ENCODE results near the gene HDAC5.
"Not testable (repeated sequence)": the region's sequence is repeated elsewhere in the genome, so short reads cannot be mapped to it uniquely, and the experiment has no call there.

The HDAC5 gene

GRCh38 chr17:44123356-44124117, at the start of gene HDAC5:
HDAC5 (minus strand) TSS chr17:44123641; CDS start chr17:44117515, 6,126 bp downstream.
- DNase-seq (ENCODE audit: low read depth): peak; percentile 94

DNA sequence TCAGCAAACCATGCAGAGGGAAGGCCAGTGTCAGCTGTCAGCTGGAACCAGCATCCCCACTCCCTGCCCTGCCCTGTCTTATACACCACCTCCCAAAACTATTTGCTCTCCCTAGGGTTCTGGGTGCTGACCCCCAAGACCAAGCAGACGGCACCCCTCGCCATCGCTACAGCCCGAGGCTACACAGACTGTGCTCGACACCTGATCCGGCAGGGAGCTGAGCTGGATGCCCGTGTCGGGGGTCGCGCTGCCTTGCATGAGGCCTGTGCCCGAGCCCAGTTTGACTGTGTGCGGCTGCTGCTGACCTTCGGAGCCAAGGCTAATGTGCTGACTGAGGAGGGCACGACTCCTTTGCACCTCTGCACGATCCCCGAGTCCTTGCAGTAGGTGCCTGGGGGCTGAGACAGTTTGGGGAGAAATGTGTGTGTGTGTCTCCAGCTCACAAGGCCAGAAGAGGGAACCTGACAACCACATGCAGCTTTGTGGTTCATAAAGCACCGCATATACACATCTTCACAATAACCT, 48.6 kb upstream of the HDAC5 start:
- no peak for DNase-seq (ENCODE audit: low read depth)

DNA sequence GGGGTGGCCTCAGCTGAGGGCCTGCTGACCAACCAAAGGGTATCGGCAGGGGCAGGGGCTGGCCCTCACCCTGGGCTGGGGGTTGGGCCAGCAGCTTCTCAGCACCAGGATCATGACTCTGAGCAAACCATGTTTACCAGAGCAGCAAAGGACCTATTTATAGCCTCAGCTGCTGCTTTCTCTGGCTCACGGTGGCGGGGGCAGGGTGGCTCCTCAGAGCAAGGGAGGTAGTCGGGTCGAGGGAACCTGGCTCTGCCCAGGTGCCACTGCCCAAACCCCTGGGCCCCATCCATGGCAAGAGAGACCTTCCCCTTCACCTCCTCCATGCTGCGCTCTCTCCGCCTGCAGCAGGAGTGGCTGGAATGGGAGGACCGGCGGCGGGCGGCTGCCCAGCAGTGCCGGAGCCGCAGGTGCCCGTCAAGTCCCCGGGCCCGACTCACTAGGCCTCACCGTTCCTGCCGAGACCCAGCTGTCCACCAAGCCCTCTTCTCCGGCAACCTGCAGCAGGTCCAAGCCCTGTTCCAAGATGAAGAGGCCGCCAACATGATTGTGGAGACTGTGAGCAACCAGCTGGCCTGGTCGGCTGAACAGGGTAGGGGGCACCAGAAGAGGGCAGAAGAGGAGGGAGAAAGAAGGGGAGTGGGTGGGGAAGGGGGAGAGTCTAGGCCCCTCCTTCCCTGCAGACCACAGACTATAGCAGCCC, 47.2 kb upstream of the HDAC5 start, which contains the start of gene ASB16:
Gene ASB16 (plus strand): TSS at position 206 of the 703 bp plus-strand sequence. CDS start 86 bp downstream, at position 292.
- DNase-seq (ENCODE audit: low read depth): no peak

DNA sequence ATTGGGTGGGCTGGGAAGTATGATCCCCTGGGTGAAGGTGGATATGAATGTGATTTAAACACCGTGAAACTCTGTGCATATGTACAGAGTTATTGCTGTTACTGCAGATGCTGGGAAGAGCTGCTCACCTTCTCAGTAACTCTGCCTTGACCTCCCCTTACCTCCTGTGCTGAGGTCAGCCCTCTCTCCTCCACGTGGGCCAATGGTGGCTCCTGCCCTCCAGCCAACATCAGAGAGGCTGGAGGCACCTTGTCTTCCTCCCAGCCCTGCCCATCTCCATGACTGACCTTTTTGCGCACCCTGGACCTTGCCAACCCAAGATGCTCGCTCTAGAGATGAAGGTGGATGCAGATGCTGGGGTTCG, 46.7 kb upstream of the HDAC5 start:
- no peak for DNase-seq (ENCODE audit: low read depth)

GRCh38 chr17:44167181-44167861, 43.9 kb upstream of the HDAC5 start:
- DNase-seq (ENCODE audit: low read depth): no peak

GRCh38 chr17:44164476-44164875, 41.0 kb upstream of the HDAC5 start:
- no peak for DNase-seq (ENCODE audit: low read depth)

DNA sequence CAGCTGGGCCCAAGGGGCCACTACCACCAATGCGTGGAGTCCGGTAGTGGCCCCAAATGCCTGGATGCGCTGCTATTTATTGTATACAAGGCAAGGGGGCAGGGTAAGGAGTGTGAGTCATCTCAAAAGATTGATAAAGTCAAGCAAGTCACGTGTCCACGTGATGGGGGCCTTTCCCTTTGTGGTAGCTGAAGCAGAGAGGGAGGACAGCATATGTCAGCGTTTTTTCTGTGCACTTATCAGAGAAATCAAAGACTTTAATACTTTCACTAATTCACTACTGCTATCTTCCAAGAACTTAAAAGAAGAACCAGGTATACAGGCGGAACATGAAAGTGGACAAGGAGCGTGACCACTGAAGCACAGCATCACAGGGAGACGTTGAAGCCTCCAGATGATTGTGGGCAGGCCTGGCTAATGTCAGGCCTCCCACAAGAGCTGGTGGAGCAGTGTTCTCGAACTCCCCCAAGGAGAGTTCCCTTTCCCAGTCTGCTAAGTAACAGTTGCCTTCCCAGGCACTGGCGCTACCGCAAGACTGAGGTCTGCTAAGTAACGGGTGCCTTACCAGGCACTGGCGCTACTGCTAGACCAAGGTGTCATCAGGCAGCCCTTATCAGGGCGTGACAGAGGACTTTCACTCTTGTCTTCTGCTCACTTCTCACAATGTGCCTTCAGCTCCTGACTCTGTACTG, 36.2 kb upstream of the HDAC5 start:
- DNase-seq (ENCODE audit: low read depth): no peak

- no peak for DNase-seq (ENCODE audit: low read depth)
Measured at GRCh38 chr17:44155488-44155887, 32.0 kb upstream of the HDAC5 start.

GRCh38 chr17:44152875-44153274, 29.4 kb upstream of the HDAC5 start:
- DNase-seq (ENCODE audit: low read depth): no peak

DNA sequence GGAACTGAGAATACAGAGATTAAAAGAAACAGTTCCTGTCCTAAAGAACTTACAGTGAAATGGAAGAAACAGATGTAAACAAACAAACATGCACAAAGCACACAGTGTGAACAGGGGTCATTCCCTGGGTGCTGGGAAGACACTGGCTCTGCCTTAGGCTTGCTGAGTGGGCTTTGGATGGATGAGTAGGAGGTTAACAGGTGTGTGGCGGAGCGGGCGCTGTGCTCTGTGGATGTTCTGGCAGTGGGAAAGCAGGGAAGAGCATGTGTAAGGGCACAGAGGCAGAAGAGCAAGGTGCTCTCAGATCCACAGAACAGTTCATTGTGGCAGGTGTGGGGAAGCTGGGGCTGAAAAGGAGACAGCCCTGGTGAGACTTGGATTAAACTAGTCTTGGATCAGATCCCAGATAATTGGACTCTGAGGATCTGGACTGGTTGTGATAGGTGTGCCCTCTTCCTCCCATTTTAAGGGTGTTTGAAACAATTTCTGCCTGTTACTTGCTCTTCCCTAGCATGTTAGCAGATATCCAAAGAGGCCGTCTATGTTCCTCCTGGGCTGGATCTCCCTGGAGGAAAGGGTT, 26.4 kb upstream of the HDAC5 start:
- DNase-seq (ENCODE audit: low read depth): no peak

DNA sequence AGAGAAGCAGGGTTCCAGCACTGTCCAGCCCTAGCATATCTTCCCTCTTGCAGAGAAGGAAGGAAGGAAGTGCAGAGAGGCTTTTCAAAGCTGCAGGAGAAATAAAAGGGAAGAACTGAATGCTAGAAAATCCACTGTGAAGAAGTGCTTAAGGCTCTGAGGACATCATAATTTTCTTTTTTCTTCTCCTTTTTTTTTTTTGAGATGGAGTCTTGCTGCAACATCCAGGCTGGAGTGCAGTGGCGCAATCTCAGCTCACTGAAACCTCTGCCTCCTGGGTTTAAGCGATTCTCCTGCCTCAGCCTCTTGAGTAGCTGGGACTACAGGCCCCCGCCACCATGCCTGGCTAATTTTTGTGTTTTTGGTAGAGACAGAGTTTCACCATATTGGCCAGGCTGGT, 25.6 kb upstream of the HDAC5 start:
- not testable (repeated sequence) for DNase-seq (ENCODE audit: low read depth)

DNA sequence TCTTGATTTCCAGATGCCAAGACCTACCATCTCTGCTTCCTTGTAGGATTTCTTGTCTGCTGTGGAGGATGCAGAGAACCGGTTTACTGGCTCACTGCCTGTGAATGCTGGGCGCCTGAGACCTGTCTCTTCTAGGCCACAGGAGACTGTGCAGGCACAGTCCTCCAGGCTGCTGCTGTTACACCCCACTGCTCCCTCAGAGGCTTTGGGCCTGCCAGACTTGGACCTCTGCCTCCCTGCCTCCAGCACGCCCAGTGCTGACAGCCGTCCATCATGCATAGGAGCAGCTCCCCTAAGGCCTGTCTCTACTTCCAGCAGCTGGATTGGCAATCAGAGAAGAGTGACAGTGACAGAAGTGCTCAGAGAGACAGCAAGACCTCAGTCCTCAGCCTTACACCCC, 24.4 kb upstream of the HDAC5 start:
- DNase-seq (ENCODE audit: low read depth): no peak

DNA sequence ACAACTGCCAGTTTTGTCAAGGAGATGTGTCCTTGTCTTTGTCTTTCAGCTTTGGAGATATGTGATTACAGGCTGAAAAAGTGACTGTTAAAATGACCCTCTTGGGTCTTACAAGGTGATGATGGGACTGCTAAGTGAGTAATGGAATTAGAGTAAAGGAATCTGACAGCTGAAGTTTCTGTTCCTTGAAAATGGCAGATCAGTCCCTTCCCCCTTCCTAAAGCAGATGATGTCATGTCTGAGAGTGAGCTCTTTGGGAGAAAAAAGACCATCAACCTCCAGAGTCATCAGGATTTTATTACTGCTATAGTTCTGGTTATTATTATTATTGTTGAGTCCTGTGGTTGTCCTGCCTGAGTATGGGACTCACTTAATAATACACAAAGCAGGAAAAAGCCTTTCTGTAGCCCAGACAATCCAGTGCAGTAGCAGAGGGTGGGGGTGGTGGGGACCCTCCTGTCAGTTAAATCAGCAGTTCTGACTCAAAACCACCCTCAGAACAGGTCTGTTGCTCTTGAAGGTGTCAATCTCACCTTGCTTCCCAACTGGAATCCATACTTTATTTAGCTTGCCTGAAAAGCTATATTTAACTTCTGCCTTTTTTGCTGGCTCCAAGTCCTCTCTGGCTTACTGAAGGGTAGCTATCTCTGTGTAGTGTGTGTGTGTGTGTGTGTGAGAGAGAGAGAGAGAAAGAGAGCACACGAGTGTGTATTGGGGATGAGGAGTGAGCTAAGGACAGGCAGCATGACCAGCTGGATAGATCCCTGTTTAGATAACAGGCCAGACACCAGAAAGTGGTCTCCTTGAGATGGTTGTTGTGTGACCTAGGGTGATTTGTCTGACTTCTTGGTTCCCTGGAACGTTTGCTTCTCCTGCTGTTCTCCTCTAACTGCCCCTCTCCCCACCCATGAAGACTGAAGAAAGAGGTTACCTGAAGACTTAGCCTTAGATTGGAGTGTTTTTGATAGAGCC, 23.2 kb upstream of the HDAC5 start:
- DNase-seq (ENCODE audit: low read depth): no peak

GRCh38 chr17:44144966-44145739, 21.7 kb upstream of the HDAC5 start:
- no peak for DNase-seq (ENCODE audit: low read depth)

GRCh38 chr17:44143921-44144320, 20.5 kb upstream of the HDAC5 start:
- not testable (repeated sequence) for DNase-seq (ENCODE audit: low read depth)

DNA sequence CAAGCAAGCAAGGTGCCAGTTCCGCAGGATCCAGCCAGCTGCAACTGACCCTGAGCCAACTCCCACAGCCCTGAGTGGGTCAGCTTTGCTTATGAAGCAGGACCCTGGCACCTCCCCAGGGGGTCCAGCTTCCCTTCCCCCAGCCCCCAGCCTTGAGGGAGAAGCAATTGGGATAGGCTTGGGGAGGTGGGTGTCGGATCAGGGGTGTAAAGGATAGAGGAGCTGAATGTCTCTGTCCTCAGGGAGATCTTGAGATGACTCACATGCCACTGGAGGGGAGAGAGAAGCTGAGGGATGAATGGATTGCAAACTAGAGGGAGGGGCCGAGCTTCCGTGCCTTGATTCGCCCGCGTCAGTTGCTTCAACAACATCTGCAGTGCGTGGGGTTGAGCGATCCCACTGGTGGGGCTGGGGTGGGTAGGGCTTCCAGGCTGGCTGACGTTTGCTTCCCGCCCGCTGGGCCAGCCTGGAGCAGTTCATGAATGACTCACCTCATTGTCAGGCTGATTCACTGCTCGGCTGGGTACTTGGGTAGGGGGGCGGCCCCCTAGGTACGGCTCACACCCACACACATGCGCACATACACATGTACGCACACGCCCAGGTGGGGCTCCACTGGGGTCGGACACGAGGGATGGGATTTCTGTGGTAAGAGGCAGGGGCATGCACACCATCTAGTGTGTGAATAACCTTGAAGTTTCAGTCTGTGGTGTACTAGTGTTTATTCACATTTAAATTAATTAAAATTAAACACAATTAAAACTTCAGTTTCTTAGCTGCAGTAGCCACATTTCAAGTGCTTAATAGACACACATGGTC, 14.7 kb upstream of the HDAC5 start:
- DNase-seq (ENCODE audit: low read depth): peak; percentile 49

DNA sequence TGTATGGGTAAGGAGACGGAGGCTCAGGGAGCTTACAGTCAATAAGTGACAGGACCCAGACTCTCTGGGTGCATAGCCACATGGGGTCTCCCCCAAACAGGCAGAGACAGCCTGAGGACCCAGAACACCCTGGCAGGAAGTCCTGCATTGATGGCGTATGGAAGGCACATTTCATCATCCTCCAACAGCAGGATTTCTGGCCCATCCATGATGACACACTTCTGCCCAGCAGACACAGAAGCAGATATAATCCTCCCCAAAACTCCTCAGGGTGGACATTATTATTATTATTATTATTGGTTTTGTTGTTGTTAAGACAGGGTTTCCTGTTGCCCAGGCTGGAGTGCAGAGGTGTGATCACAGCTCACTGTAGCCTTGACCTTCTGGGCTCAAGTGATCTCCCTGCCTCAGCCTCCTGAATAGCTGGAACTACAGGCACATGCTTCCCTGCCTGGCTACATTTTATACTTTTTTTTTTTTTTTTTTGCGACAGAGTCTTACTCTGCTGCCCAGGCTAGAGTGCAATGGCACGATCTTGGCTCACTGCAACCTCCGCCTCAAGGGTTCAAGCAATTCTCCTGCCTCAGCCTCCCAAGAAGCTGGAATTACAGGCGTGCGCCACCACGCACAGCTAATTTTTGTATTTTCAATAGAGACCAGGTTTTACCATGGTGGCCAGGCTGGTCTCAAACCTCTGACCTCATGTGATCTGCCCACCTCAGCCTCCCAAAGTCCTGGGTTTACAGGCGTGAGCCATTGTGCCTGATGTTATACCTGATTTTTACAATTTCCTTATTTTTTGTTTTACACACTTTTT, 11.5 kb upstream of the HDAC5 start:
- no peak for DNase-seq (ENCODE audit: low read depth)

DNA sequence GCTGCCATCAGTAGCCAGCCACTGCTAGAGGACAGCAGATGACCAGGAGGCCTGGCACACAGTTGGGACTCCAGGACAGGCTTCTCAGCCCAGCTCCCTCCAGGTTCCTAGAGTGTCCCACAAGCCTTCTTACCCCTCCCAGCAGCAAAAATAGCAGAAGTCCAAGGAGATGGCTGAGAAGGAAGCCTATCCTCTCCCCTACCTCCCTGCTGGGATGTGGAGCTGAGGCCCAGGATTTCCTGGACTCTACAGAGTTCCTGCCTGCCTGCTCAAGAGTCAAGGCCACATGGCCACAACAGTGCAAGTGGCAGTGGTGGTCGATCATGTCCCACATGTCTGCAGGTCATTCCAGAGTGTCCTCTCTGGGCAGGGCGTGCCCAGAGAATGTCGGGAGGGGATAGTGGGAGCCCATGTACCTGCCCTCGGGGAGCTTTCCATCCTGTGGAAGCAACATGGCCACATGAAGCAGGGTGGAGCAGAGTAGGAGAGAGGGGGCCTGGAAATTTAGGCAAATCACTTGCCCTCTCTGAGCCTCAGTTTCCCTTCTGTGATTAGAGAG, 10.6 kb upstream of the HDAC5 start:
- no peak for DNase-seq (ENCODE audit: low read depth)
